SK-N-SH treated with all-trans-retinoic acid at 6 μM for 48 hours (cell line): ENCODE results near the gene GATA5.

Experiments
- ISL1 ChIP-seq: fragments of 250-450 bp; sonication (Bioruptor Pico); IDR thresholded peaks from 2 replicates; pipeline ENCODE4 v2.1.2; 2022; ENCODE audit warnings: mild to moderate bottlenecking, moderate library complexity
- PATZ1 ChIP-seq: fragments of 250-450 bp; sonication (Bioruptor Pico); IDR thresholded peaks from 2 replicates; pipeline ENCODE4 v1.8.0; 2020; ENCODE audit warnings: mild to moderate bottlenecking, moderate library complexity, borderline replicate concordance
- ZFP30 ChIP-seq: fragments of 450-650 bp; formaldehyde crosslinking; IDR thresholded peaks from 2 replicates; pipeline ENCODE4 v1.5.0; 2022; ENCODE audit warnings: mild to moderate bottlenecking, moderate library complexity
- ZNF8 ChIP-seq: fragments of 450-650 bp; formaldehyde crosslinking; IDR thresholded peaks from 2 replicates; pipeline ENCODE4 v1.5.0; 2020; ENCODE audit warnings: mild to moderate bottlenecking, moderate library complexity

- TF ChIP-seq PATZ1 = no peak
- TF ChIP-seq ZNF8 = no peak
- no peak for TF ChIP-seq ISL1 (CRISPR knock-in tag)
- TF ChIP-seq ZFP30 (CRISPR knock-in tag) = no peak
Observed at GRCh38 chr20:62492711-62493110, 16.9 kb upstream of the GATA5 start.
